HTERT RPE-1 (cell line): ENCODE measurements around the gene CAPZA3.
"Not testable (repeated sequence)": the region's sequence is repeated elsewhere in the genome, so short reads cannot be mapped to it uniquely, and the experiment has no call there.

ENCODE experiments used
- in situ Hi-C: fragments of 300-500 bp; cut with MboI; formaldehyde crosslinking; loops from 4 replicates; pipeline ENCODE4 v1.14.3; 2020; ENCODE audit warnings: low sequenced_read_pairs

CAPZA3 gene

DNA sequence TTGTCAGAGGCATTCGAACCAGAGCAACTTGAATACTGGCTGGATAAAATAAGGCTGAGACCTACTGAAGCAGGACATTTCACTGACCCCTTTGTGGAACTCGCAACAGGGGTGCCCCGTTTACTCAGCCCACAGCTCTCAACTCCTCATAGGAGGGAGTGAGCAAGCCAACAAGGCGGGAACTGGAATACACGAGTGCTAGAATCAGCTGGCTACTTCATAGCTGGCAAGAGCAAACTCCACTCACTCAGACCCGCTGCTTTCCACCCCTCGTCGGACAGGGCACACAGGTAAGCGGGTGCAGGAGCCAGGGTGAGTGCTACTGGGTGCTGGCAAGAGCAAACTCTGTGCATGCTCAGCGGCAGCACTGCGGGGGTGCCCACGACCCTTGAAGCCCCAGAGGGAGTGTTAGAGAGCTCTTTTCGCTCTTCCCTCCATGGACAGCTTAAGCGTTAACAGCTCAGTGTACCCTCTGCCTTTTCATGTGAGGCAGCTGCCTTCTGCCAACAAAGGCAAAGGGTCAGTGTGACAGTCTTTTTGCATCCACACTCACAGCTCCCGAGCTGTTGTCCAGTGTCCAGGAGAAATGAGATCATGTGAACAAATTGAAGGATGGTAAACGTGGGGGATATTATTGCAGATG is 15.7 kb downstream of the CAPZA3 start:
- in situ Hi-C loops: no loop called here

DNA sequence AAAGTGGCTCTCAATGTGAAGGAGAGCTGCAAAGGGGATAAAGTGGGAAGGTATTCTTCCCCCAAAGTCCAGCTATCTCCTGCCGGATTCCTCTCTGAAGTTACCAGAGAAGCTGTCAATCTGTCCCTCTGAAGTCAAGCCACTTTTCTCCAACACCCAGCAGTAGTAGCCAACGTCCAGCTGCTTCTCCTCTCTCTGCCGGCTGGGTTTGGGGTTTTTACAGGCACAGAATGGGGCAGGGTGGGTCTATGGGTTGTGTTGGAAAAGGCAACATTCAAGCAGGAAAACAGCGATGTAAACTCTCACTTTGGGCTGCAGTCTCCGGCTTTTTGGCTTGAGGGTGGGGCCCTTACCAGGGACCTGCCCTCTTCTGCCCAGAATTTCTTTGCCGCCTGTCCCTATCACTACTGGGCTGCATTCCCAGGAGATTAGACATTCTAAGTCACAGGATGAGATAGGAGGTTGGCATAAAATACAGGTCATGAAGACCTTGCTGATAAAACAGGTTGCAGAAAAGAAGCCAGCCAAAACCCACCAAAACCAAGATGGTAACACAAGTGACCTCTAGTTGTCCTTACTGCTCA is 16.3 kb downstream of the CAPZA3 start:
- in situ Hi-C loops: no loop called here

DNA sequence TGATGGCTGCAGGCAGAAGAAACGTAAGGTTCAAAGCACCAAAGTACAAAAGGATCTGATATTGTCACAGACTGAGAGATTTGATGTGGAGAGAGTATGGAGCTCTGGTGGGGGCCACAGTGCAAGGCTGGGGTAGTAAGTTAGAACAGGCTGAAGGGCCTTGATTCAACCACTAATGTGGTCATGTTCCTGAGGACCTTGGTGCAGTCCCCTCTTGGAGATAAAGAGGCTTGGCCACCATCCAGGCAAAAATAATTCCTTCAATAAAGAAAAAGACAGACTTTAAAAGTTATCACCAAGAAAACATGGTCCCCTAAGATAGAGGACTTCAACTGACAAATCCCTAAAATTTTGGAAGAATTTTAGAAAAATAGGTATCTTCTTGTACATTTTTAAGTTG is 17.4 kb downstream of the CAPZA3 start:
- in situ Hi-C loops: no loop called here

DNA sequence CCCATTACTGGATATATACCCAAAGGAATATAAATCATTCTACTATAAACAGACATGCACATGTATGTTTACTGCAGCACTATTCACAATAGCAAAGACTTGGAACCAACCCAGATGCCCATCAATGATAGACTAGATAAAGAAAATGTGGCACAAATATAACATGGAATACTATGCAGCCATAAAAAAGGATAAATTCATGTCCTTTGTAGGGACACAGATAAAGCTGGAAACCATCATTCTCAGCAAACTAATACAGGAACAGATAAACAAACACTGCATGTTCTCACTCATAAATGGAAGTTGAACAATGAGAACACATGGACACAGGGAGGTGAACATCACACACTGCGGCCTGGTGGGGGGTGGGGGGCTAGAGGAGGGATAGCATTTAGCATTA is 28.6 kb downstream of the CAPZA3 start:
- in situ Hi-C loops: not testable (repeated sequence)

DNA sequence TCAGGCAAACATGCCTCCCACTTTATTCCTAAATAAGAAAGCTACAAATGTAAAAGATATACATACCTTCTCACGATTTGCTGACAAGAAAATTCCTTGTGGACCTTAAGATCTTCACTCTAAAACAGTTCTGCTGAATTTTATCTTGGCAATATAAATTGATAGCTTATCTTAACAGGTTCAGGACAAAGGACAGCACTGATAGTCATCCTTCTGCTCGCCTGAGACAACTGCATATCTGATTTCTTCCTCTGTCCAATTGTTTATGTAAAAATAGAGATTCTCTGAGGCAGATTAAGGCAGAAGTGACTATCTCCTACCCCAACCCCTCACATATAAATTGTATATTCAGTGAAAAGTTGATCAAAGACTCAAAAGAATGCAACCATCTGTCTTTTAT is 44.9 kb downstream of the CAPZA3 start:
- in situ Hi-C loops: no loop called here

DNA sequence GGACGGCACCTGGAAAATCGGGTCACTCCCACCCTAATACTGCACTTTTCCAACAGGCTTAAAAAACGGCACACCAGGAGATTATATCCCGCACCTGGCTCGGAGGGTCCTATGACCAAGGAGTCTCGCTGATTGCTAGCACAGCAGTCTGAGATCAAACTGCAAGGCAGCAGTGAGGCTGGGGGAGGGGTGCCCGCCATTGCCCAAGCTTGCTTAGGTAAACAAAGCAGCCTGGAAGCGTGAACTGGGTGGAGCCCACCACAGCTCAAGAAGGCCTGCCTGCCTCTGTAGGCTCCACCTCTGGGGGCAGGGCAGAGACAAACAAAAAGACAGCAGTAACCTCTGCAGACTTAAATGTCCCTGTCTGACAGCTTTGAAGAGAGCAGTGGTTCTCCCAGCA is 47.5 kb downstream of the CAPZA3 start:
- in situ Hi-C loops: not testable (repeated sequence)
